NT2/D1 (cell line): ENCODE results near the gene CNGA1.

Experiments
- SUZ12 ChIP-seq: IDR thresholded peaks from 2 replicates; pipeline ENCODE4 v1.6.1; 2011; ENCODE audit not compliant: insufficient read length, insufficient read depth; ENCODE audit errors: extremely low read depth
- YY1 ChIP-seq: IDR thresholded peaks from 2 replicates; pipeline ENCODE4 v1.6.1; 2011; ENCODE audit not compliant: insufficient read length, insufficient read depth
- ZNF274 ChIP-seq: IDR thresholded peaks from 2 replicates; pipeline ENCODE4 v1.6.1; 2011; ENCODE audit warnings: mild to moderate bottlenecking, low read depth, low read length

DNA sequence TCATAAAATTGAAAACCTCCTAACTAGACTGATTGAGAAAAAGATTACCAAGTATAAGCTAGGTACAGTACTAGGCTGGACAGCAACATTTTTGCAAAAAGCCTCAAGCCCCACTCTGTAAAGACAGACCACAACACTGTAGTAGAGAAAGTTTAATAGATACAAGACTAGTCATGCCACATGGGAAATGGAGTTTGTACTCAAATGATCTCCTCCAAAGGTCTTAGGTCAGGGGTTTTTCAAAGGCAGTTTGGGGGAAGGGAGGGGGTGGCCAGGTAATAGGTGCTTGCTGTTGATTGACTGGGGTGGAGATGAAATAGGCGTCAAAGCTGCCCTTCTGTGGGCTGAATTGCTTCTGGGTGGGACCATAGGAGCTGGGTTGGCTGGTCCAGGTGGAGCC is 14.2 kb downstream of the CNGA1 start:
- TF ChIP-seq SUZ12 (no peak), ZNF274 (no peak), YY1 (no peak)
